ENCODE data around the gene NUP62.

DNA sequence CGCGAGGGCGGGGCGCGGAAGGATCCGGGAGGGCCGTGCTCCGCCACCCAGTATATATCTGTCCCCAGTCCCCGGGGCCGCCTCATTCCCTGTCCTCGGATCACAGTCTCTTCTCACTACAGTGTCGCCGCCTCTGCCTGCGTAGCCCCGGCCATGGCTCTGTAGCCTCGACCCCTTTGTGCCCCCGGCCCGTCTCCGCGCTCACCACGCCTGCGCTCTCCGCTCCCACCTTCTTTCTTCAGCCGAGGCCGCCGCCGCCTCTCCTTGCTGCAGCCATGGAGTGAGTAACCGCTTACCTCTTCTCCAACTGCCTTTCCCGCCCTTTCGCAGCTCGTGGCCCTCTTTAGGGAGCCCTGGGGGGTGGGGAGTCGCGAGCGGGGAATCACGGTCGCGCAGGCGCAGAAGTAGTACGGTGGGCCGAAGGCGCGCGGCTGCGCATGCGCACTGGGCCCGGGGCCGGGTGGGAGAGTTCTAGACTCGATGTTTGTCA is at the start of gene NUP62, which contains the start of gene ATF5:
- TF ChIP-seq POLR2A (IDR thresholded peaks at IDR 0.05; ENCODE audit: low read length) (peak; percentile 86), GATA1 (IDR thresholded peaks at IDR 0.05; ENCODE audit: low read depth, low read length) (no peak)
